Measurements from ENCODE around the gene NAA20.

Gene NAA20

DNA sequence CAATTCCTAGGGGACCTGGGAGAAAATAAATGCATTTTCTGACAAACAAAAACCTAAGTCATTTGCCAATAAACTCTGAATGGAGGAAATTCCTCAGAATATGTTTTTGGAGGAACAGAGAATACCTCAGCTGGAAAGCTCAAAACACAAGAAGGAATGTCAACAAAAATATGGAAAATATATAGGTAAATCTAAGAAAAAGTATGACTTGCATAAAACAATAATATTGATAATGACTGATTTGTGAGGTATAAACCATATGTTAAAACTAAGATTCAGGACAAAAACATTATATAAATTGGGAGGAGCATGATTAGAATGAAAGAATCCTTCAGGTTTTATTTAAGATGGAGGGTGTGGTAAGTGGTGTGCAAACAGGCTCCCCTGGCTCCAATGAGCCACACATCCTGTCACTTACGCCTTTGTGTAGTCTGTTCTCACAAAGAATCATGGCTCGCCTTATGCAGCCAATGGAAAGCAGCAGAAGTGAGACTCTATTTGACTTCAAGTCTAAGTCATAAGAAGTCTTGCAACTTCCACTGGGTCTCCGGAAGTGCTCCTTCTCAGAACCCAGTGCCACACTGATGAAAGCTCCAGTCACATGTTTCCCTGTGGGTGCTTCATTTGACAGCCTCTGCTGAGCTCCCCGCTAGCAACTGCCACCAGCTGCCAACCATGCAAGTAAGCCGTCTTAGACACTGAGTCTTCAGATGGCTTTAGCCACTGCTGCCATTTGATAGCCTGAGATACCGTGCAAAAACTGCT lies 43.3 kb downstream of the NAA20 start:
- TF ChIP-seq SUZ12 (IDR thresholded peaks at IDR 0.05; ENCODE audit: extremely low read depth, insufficient read depth, insufficient read length) (no peak), ZNF274 (IDR thresholded peaks at IDR 0.05; ENCODE audit: low read depth, low read length) (no peak), YY1 (IDR thresholded peaks at IDR 0.05; ENCODE audit: insufficient read depth, insufficient read length) (no peak)

DNA sequence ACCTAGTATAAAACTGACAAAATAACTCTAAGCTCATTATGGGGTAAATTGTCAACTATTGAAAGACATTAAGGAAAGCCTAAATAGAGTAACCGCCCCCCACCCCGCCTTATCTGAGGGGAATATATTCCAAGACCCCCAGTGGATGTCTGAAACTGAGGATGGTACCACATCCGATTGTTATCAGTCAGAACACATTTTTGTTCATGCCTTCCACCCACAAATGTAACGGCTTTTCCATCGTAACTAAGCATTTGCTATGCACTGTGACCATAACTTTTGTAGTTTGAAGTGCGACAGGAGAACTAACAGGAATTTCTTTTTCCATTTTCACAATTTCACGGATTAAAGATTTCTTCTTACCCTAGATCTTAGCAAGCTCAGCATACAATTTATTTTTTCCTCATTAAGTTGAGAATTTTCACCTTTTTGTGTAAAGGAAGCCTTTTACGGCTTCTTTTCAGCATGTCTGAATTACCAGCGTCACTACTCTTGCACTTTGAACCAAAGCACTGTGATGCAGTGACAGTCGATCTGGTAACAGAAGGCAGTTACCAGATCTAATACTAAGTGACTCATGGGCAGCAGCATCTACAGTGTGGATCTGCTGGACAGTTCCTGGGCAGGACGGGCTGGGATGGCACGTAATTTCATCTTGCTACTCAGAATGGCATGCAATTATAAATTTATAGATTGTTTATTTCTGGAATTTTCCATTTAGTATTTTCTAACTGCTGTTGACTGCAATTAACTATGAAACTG lies 47.0 kb downstream of the NAA20 start:
- Histone ChIP-seq H3K27me3 (ENCODE audit: insufficient read depth, insufficient read length) (no peaks in the 10 kb centered on the region), H3K36me3 (ENCODE audit: insufficient read depth, insufficient read length, low read length) (no peaks in the 10 kb centered on the region), H3K4me1 (ENCODE audit: insufficient read depth, insufficient read length) (no peaks in the 10 kb centered on the region), H3K9me3 (ENCODE audit: insufficient read depth, low read length) (no peaks in the 10 kb centered on the region), H3K4me3 (ENCODE audit: insufficient read length, low read depth) (no peak overlapping the region), H3K9ac (ENCODE audit: insufficient read length, low read depth) (no peak overlapping the region)
- TF ChIP-seq YY1 (IDR thresholded peaks at IDR 0.05; ENCODE audit: insufficient read depth, insufficient read length) (no peak), ZNF274 (IDR thresholded peaks at IDR 0.05; ENCODE audit: low read depth, low read length) (no peak), SUZ12 (IDR thresholded peaks at IDR 0.05; ENCODE audit: extremely low read depth, insufficient read depth, insufficient read length) (no peak)
- DNase-seq (ENCODE audit: low read depth, low spot score): no peak

More for the DNA sequence above, 43.3 kb downstream of the NAA20 start:
- H3K4me3 ChIP-seq (ENCODE audit: insufficient read length, low read depth): no peak overlapping the region
- DNase-seq (ENCODE audit: low read depth, low spot score): no peak
- no peaks in the 10 kb centered on the region for H3K9me3 ChIP-seq (ENCODE audit: insufficient read depth, low read length)
- H3K36me3 ChIP-seq (ENCODE audit: insufficient read depth, insufficient read length, low read length): no peaks in the 10 kb centered on the region
- no peak overlapping the region for H3K9ac ChIP-seq (ENCODE audit: insufficient read length, low read depth)
- H3K27me3 ChIP-seq (ENCODE audit: insufficient read depth, insufficient read length): no peaks in the 10 kb centered on the region
- H3K4me1 ChIP-seq (ENCODE audit: insufficient read depth, insufficient read length): no peaks in the 10 kb centered on the region

- H3K27me3 ChIP-seq (ENCODE audit: insufficient read depth, insufficient read length): no peaks in the 10 kb centered on the region
- no peaks in the 10 kb centered on the region for H3K36me3 ChIP-seq (ENCODE audit: insufficient read depth, insufficient read length, low read length)
- H3K4me1 ChIP-seq (ENCODE audit: insufficient read depth, insufficient read length): no peaks in the 10 kb centered on the region
- H3K4me3 ChIP-seq (ENCODE audit: insufficient read length, low read depth): no peak overlapping the region
- DNase-seq (ENCODE audit: low read depth, low spot score): no peak
- no peaks in the 10 kb centered on the region for H3K9me3 ChIP-seq (ENCODE audit: insufficient read depth, low read length)
- no peak overlapping the region for H3K9ac ChIP-seq (ENCODE audit: insufficient read length, low read depth)
- TF ChIP-seq ZNF274 (IDR thresholded peaks at IDR 0.05; ENCODE audit: low read depth, low read length) (no peak), SUZ12 (IDR thresholded peaks at IDR 0.05; ENCODE audit: extremely low read depth, insufficient read depth, insufficient read length) (no peak), YY1 (IDR thresholded peaks at IDR 0.05; ENCODE audit: insufficient read depth, insufficient read length) (no peak)
Measured at GRCh38 chr20:20065361-20065760, 48.2 kb downstream of the NAA20 start.

DNA sequence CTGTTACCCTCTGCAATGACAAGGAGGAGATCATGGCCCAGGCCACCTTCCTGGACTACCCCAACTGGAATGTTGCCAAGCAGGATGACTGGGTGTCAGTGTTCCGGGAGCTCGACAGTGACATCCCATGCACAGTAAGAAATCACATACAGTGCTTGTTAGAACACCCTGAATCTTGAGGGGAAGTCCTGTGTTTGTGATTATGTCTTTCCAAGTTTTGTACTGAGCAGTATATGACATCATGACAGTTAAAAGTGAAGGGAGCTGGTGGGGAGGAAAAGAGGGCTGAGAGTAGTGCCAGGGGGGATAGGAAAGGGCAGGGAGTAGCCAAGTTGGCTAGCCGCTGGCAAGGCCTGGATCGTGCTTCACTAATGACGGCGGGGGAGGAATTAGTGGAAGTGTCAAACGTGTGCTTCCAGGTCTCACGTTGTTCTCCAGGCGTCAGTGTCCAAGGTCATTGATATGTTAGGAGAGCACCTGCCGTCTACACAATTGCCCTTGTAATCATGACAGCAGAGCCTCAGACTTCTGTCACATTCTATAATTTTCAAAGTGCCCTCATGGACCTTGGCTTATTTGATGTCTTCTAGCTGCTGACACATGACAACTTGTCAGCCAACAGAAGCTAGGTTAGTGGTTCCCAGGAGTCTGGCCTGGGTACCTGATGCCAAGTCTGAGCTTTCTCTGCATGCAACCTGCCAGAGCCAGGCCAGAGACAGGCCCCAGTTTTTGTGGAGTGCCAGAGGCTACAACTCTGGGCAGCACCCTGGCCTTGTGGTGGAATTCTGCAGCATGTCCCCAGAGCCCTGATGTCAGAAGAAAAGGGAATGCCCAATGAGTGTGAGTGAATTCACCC lies 53.9 kb downstream of the NAA20 start:
- DNase-seq (ENCODE audit: low read depth, low spot score): no peak
- no peak for TF ChIP-seq YY1 (IDR thresholded peaks at IDR 0.05; ENCODE audit: insufficient read depth, insufficient read length)
- TF ChIP-seq SUZ12 (IDR thresholded peaks at IDR 0.05; ENCODE audit: extremely low read depth, insufficient read depth, insufficient read length): no peak
- no peak for TF ChIP-seq ZNF274 (IDR thresholded peaks at IDR 0.05; ENCODE audit: low read depth, low read length)
- H3K9me3 ChIP-seq (ENCODE audit: insufficient read depth, low read length): no peaks in the 10 kb centered on the region

DNA sequence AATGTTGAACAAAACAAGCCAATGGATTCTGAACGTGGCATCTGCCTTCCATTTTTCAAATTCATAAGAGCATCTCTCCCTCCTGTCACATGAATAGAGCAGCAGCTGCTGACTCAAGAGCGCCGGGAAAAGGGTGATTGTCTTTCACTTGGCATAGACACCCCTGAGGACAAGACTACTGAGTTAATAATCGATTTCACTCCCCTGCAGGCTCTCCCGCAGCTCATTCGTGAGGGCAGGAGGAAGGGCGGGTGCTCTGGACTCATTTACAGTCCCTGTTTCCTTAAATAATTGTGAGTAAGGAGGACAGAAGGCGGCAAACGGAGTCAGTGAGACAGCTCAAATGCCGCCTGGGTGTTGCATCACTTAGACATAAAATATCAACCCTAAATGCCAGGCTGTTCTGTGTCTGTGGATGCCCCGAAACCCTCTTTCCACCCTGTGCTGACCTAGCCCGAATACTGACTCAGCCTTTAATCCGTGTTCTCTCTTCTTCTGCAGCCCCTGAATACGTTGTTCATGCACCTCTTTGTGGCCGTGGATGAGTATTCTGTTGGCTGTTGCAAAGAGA lies 56.7 kb downstream of the NAA20 start:
- Histone ChIP-seq H3K4me3 (ENCODE audit: insufficient read length, low read depth) (no peak overlapping the region), H3K9ac (ENCODE audit: insufficient read length, low read depth) (no peak overlapping the region), H3K4me1 (ENCODE audit: insufficient read depth, insufficient read length) (no peaks in the 10 kb centered on the region), H3K36me3 (ENCODE audit: insufficient read depth, insufficient read length, low read length) (no peaks in the 10 kb centered on the region), H3K9me3 (ENCODE audit: insufficient read depth, low read length) (no peaks in the 10 kb centered on the region), H3K27me3 (ENCODE audit: insufficient read depth, insufficient read length) (no peaks in the 10 kb centered on the region)
- no peak for TF ChIP-seq YY1 (IDR thresholded peaks at IDR 0.05; ENCODE audit: insufficient read depth, insufficient read length)
- TF ChIP-seq ZNF274 (IDR thresholded peaks at IDR 0.05; ENCODE audit: low read depth, low read length): no peak
- TF ChIP-seq SUZ12 (IDR thresholded peaks at IDR 0.05; ENCODE audit: extremely low read depth, insufficient read depth, insufficient read length): no peak
- no peak for DNase-seq (ENCODE audit: low read depth, low spot score)

More for the DNA sequence above, 53.9 kb downstream of the NAA20 start:
- H3K36me3 ChIP-seq (ENCODE audit: insufficient read depth, insufficient read length, low read length): no peaks in the 10 kb centered on the region
- H3K4me3 ChIP-seq (ENCODE audit: insufficient read length, low read depth): no peak overlapping the region
- H3K9ac ChIP-seq (ENCODE audit: insufficient read length, low read depth): no peak overlapping the region
- H3K4me1 ChIP-seq (ENCODE audit: insufficient read depth, insufficient read length): no peaks in the 10 kb centered on the region
- no peaks in the 10 kb centered on the region for H3K27me3 ChIP-seq (ENCODE audit: insufficient read depth, insufficient read length)

DNA sequence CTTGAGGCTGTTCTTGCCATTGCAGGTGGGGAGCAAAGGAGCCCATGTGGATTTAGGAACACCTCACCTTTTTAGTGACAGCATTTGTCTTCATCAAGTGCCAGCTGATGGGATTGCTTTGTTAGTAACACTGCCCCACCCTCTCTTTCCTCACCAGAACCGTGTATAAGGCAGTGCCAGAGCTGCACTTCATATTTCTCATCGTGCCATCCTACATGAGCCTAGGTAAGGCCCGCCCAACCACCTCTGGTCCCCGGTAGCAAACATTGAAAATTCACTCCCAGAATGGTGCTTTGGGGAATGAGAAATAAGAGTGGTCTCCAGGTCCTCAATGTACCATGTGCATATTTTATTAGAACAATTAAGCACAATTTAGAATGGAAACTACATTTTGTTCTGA lies 57.9 kb downstream of the NAA20 start:
- H3K4me3 ChIP-seq (ENCODE audit: insufficient read length, low read depth): no peak overlapping the region
- no peaks in the 10 kb centered on the region for H3K9me3 ChIP-seq (ENCODE audit: insufficient read depth, low read length)
- H3K4me1 ChIP-seq (ENCODE audit: insufficient read depth, insufficient read length): no peaks in the 10 kb centered on the region
- H3K27me3 ChIP-seq (ENCODE audit: insufficient read depth, insufficient read length): no peaks in the 10 kb centered on the region
- H3K9ac ChIP-seq (ENCODE audit: insufficient read length, low read depth): no peak overlapping the region
- TF ChIP-seq ZNF274 (IDR thresholded peaks at IDR 0.05; ENCODE audit: low read depth, low read length): no peak
- no peak for TF ChIP-seq SUZ12 (IDR thresholded peaks at IDR 0.05; ENCODE audit: extremely low read depth, insufficient read depth, insufficient read length)
- TF ChIP-seq YY1 (IDR thresholded peaks at IDR 0.05; ENCODE audit: insufficient read depth, insufficient read length): no peak
- no peaks in the 10 kb centered on the region for H3K36me3 ChIP-seq (ENCODE audit: insufficient read depth, insufficient read length, low read length)
- no peak for DNase-seq (ENCODE audit: low read depth, low spot score)
